HG02623 (cell line): Measurements from ENCODE around the gene SPOCK2.
"Not testable (repeated sequence)": the region's sequence is repeated elsewhere in the genome, so short reads cannot be mapped to it uniquely, and the experiment has no call there.

Experiments
- ATAC-seq: cut with Tn5 transposase; IDR thresholded peaks from one replicate; pipeline ENCODE4 v1.9.1; 2021; ENCODE audit warnings: moderate library complexity; ENCODE audit not compliant: unreplicated experiment

The SPOCK2 gene

GRCh38 chr10:72034761-72035160 is 53.6 kb downstream of the SPOCK2 start:
- ATAC-seq, result no peak

GRCh38 chr10:72034040-72034499 is 54.3 kb downstream of the SPOCK2 start:
- ATAC-seq, result no peak

DNA sequence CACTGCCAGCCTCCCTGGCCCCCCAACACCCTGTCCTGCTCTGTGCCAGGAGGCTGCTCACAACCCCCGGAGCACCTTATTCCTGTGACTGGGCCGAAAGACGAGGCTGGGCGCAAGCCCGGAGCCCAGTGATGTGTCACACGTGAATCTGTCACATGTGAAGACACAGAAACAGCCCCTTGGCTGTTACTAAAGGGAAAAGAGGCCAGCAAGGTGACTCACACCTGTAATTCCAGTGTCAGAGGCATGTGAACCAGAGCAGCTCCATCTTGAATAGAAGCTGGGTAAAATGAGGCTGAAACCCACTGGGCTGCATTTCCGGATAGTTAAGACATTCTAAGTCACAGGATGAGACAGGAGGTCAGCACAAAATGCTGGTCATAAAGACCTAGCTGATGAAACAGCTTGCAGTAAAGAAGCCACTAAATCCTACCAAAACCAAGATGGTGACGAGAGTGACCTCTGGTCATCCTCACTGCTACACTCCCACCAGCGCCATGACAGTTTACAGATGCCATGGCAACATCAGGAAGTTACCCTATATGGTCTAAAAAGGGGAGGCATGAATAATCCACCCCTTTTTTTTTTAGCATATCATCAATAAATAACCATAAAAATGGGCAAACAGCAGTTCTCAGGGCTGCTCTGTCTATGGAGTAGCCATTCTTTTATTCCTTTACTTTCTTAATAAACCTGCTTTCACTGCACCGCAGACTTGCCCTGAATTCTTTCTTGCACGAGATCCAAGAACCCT is 55.8 kb downstream of the SPOCK2 start:
- not testable (repeated sequence) for ATAC-seq

DNA sequence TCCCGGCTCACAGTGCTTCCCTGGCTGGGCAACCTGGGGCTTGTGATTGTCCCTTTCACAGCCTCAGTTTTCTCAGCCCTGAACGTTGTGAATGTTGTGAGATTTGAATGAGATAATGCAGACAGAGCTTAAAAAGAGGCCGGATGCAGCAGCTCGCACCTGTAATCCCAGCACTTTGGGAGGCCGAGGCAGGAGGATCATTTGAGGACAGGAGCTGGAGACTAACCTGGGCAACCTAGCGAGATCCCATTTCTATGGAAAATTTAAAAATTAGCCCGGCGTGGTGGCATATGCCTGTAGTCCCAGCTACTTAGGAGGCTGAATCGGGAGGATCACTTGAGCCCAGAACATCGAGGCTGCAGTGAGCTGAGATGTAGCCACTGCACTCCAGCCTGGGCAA is 56.6 kb downstream of the SPOCK2 start:
- no peak for ATAC-seq

DNA sequence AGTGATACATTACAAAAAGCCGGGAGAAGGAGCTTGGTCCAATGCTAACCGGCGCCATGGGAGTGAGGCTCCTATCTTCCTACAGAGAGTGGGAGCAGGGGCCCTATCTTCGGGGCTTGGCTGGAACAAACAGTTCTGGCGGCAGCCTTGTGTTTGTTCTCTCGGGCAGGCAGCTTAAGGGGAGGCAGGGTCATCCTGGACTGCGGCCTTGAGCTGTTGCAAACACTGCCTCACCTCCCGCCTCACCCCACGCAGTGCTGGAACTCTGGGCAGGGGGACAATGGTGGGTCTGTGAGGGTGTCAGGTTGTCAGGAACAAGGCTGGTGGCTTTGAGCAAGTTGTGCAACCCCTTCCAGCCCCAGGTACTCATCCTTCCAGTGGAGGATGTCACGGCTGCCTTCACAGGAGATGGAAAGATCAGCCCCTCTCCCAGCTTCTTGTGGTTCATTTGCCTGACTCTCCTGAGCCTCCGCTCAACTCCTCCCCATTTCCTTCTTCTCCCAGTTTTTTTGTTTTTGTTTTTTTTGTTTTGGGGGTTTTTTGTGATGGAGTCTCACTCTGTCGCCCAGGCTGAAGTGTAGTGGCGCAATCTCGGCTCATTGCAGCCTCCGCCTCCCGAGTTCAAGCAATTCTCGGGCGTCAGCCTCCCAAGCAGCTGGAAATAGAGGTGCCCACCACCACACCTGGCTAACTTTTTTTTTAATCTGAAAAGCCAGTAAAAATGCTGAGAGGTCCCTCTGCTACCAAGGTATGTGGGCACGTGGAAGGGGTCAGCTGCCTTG is 57.4 kb downstream of the SPOCK2 start:
- no peak for ATAC-seq

- no peak for ATAC-seq
Measured at GRCh38 chr10:72029414-72029813, 58.9 kb downstream of the SPOCK2 start.

GRCh38 chr10:72027498-72027897 is 60.9 kb downstream of the SPOCK2 start:
- no peak for ATAC-seq

DNA sequence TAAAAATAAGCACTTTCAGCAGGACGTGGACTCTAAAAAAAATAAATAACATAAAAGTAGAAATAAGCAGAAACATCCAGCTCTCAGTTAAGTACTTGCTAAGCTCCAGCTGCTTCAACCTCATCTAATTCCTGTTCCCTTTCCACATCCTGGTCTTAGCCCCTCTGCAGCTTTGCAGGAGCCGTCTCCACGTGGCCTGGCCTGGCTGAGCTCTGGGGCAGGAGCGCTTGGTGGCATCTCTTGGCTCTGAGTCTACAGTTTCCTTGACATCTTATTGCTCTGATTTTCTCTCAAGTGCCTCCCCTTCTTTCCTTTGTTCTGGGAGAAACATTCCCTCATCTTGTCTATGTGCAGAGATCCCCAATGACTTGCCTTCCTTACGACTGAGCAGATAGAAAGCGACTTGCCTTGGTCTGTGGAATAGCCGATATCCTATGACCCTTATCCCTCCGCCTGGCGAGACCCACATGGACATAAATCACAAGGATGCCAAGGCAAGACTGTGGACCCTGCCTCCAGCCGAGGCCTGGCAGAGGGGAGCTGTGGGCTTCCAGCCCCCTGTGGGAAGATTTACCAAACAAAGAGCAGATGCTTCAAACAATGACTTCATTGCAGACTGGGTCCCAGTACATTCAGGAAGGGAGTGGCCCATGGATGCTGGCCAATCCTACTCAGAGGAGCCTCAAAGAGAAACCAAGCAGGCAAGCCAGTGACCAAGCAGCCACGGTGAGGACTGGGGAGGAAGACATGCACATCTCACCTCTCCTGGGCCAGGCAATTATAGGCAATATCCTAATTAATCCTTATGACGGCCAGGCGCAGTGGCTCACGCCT is 61.9 kb downstream of the SPOCK2 start:
- no peak for ATAC-seq

- no peak for ATAC-seq
Measured at GRCh38 chr10:72025832-72026231, 62.5 kb downstream of the SPOCK2 start.

- no peak for ATAC-seq
Measured at GRCh38 chr10:72025400-72025799, 63.0 kb downstream of the SPOCK2 start.

DNA sequence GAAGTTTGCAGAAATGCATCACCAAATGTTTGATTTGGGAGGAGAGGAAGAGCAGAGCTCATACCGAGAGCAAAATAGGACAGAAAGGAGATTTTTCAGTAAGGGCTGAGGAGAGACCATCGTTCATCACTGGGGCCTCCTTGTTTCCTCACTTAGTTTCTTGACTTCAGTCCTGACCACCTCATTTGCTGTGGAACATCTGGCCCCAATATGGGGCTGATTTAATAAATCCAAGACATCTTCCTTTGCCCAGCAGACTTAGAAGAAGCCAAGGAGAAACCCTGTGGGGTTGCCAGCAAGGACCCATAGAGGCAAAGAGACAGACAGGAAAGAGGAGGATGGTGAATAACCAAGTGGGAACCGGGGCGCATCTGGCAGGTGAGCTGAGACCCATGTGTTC is 63.8 kb downstream of the SPOCK2 start:
- ATAC-seq, result no peak

GRCh38 chr10:72022228-72022627 is 66.1 kb downstream of the SPOCK2 start:
- no peak for ATAC-seq

- no peak for ATAC-seq
Measured at GRCh38 chr10:72020914-72021809, 67.2 kb downstream of the SPOCK2 start.

- ATAC-seq, result no peak
Measured at GRCh38 chr10:72019085-72019876, 69.1 kb downstream of the SPOCK2 start.

- no peak for ATAC-seq
Measured at GRCh38 chr10:72016608-72017300, 71.6 kb downstream of the SPOCK2 start.

- no peak for ATAC-seq
Measured at GRCh38 chr10:72015841-72016240, 72.5 kb downstream of the SPOCK2 start.

DNA sequence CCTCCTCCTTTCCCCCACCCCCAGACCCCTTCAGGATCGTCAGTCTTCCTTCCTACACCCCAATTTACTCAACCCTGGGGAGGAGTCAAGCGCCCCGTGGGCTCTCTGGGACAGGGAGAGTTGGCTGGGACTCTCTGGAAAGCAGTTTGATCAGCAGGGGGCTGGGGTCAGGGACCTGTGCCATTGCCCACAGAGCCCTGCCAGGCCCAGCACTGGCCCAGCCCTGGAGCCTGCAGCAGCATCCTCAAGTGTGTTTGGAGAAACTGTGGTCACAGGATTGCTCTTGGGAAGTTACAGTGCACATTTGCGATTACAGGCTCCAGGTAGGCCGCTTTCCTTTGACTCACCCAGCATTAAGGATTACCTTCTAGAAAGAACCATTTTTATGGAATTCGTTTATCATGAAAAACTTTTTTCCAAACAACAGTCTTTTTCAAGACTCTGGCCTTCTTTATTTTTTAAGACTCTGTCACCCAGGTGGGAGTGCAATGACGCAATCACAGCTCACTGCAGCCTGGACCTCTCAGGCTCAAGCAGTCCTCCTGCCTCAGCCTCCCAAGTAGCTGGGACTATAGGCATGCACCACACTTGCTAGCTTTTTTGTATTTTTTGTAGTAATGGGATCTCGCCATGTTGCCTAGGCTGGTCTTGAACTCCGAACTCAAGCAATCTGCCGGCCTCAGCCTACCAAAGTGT is 73.4 kb downstream of the SPOCK2 start:
- ATAC-seq, result no peak

- ATAC-seq, result no peak
Measured at GRCh38 chr10:72014197-72014596, 74.2 kb downstream of the SPOCK2 start.
